B cell (primary cell): ENCODE results near the gene GALNT18. TPM values are rescaled to one million over a fixed set of nuclear protein-coding genes. Genes with fewer than 3 reads are reported as not detected.

Source experiments
- ATAC-seq: fragments of 200-7000 bp; cut with Tn5 transposase; one replicate; pipeline ENCODE4 v1.10.0; 2021; ENCODE audit warnings: low read depth, mild to moderate bottlenecking, moderate number of reproducible peaks, moderate library complexity
- CTCF ChIA-PET: fragments of 350-600 bp; sonication (Branson Sonifier 250); formaldehyde crosslinking; loops from one replicate; lab custom pipeline; 2021; ENCODE audit warnings: antibody characterized with exemption, inconsistent platforms; lab: Charles Lee
- POLR2A ChIA-PET: fragments of 350-600 bp; sonication (Branson Sonifier 250); formaldehyde crosslinking; loops from one replicate; lab custom pipeline; 2021; ENCODE audit warnings: antibody characterized with exemption; lab: Charles Lee
- DNase-seq: peaks from one replicate; pipeline ENCODE4 v3.0.0; 2013
- H2AFZ ChIP-seq: 2 replicates; pipeline ENCODE4 v1.6.1; 2012; ENCODE audit warnings: mild to moderate bottlenecking, low read depth, low read length; ENCODE audit not compliant: insufficient read depth, poor library complexity, severe bottlenecking
- H3K27ac ChIP-seq, 2 donors: 1 replicate in 1 of 2; 2 replicates in 1 of 2; pipeline ENCODE4 v1.5.1; 2012 to 2013; ENCODE audit warnings: low read length in 2 of 2, mild to moderate bottlenecking in 2 of 2, moderate library complexity in 1 of 2
- H3K27me3 ChIP-seq, 4 experiments: fragments of 200-600 bp in 1 of 4; sonication (generic) in 1 of 4; replicated peaks in 1 of 4; 1 replicate in 2 of 4; 2 replicates in 2 of 4; pipeline versions ENCODE4 v1.6.1 to v1.7.0; 2013 to 2016; ENCODE audit warnings: low read length in 3 of 4, mild to moderate bottlenecking in 2 of 4, mixed read lengths in 1 of 4, moderate library complexity in 1 of 4; ENCODE audit not compliant: insufficient read depth in 4 of 4, control insufficient read depth in 3 of 4; ENCODE audit errors: control extremely low read depth in 1 of 4
- H3K36me3 ChIP-seq, 2 experiments: replicated peaks in 1 of 2; 1 replicate in 1 of 2; 2 replicates in 1 of 2; pipeline versions ENCODE4 v1.6.1 to v1.7.1; 2013; ENCODE audit warnings: low read length in 1 of 2; ENCODE audit not compliant: insufficient read depth in 2 of 2, control insufficient read depth in 1 of 2; ENCODE audit errors: control extremely low read depth in 1 of 2, extremely low read depth in 1 of 2
- H3K4me1 ChIP-seq, 2 donors: fragments of 200-600 bp in 1 of 2; sonication (generic) in 1 of 2; 1 replicate in 1 of 2; 2 replicates in 1 of 2; pipeline versions ENCODE4 v1.5.1 to v1.6.1; 2013 to 2017; ENCODE audit warnings: low read length in 2 of 2; ENCODE audit not compliant: control insufficient read depth in 2 of 2, insufficient read depth in 2 of 2
- H3K4me2 ChIP-seq: replicated peaks from 2 replicates; pipeline ENCODE3; 2012; ENCODE audit warnings: mild to moderate bottlenecking, low read depth, low read length; ENCODE audit not compliant: poor library complexity, severe bottlenecking
- H3K4me3 ChIP-seq, 5 experiments: fragments of 200-600 bp in 1 of 5; sonication (generic) in 1 of 5; 1 replicate in 3 of 5; 2 replicates in 2 of 5; pipeline versions ENCODE4 v1.5.1 to v1.7.0; 2011 to 2016; ENCODE audit warnings: low read length in 4 of 5, mild to moderate bottlenecking in 4 of 5, low read depth in 2 of 5, control low read depth in 1 of 5, moderate library complexity in 1 of 5; ENCODE audit not compliant: insufficient read depth in 1 of 5; ENCODE audit errors: control extremely low read depth in 1 of 5, extremely low read depth in 1 of 5
- H3K79me2 ChIP-seq: fragments of 200-600 bp; sonication (generic); one replicate; pipeline ENCODE4 v1.6.0; 2016; ENCODE audit warnings: low read length; ENCODE audit not compliant: control insufficient read depth, insufficient read depth
- H3K9ac ChIP-seq: fragments of 200-600 bp; sonication (generic); 2 replicates; pipeline ENCODE4 v1.6.1; 2017; ENCODE audit warnings: mild to moderate bottlenecking, low read length, moderate library complexity
- H3K9me3 ChIP-seq, 3 donors: one replicate each; pipeline versions ENCODE4 v1.6.1 to v1.7.1; 2013; ENCODE audit warnings: low read length in 2 of 3; ENCODE audit not compliant: control insufficient read depth in 2 of 3, insufficient read depth in 1 of 3; ENCODE audit errors: control extremely low read depth in 1 of 3
- H4K20me1 ChIP-seq: 2 replicates; pipeline ENCODE4 v1.6.0; 2012; ENCODE audit warnings: mild to moderate bottlenecking, low read length; ENCODE audit not compliant: insufficient read depth, control insufficient read depth, poor library complexity, severe bottlenecking
- H3K27ac Mint-ChIP-seq: one replicate; pipeline ENCODE4 v1.8.0; 2021; ENCODE audit warnings: mixed read lengths
- H3K27me3 Mint-ChIP-seq: one replicate; pipeline ENCODE4 v1.8.0; 2021; ENCODE audit warnings: mixed read lengths
- H3K4me1 Mint-ChIP-seq: one replicate; pipeline ENCODE4 v1.8.0; 2021; ENCODE audit warnings: mixed read lengths
- H3K4me3 Mint-ChIP-seq: one replicate; pipeline ENCODE4 v1.8.0; 2021; ENCODE audit warnings: mixed read lengths
- H3K9me3 Mint-ChIP-seq: one replicate; pipeline ENCODE4 v1.8.0; 2022; ENCODE audit warnings: mixed read lengths; ENCODE audit not compliant: insufficient read depth
- CTCF ChIP-seq: fragments of 200-600 bp; IDR thresholded peaks from one replicate; pipeline ENCODE4 v1.8.0; 2022; ENCODE audit warnings: antibody characterized with exemption, mild to moderate bottlenecking
- EZH2 ChIP-seq: IDR thresholded peaks from 2 replicates; pipeline ENCODE4 v1.6.1; 2012; ENCODE audit warnings: borderline replicate concordance, low read depth, mild to moderate bottlenecking, moderate library complexity, low read length; ENCODE audit not compliant: insufficient read depth, poor library complexity, severe bottlenecking
- WGBS: methylation state at CpG from one replicate; pipeline ENCODE4 v1.1.5; 2013; ENCODE audit warnings: missing lambda C conversion rate; ENCODE audit not compliant: insufficient coverage; 5-methylcytosine and 5-hydroxymethylcytosine counted together
- intact Hi-C: fragments of 100-400 bp; cut with micrococcal nuclease; formaldehyde crosslinking; loops from one replicate; pipeline ENCODE4 v1.10.0; 2022
- polyA plus RNA-seq: library from polyadenylated mRNA; depleted of rRNA; stranded (reverse); fragments of >200 nt; gene quantifications from 2 replicates; pipeline ENCODE4 v1.2.3, GENCODE V29; 2012
- total RNA-seq, 2 donors: library from RNA; stranded (reverse); fragments of 120-200 nt in 1 of 2; gene quantifications; 1 replicate in 1 of 2; 2 replicates in 1 of 2; pipeline versions ENCODE4 v1.2.3 to v1.2.4, GENCODE V29; 2013 to 2022

GALNT18 gene
- total and polyA plus RNA-seq, 2 donors (not counting 1 experiment from before 2014, with no cell fraction given): not detected

- Mint-ChIP-seq H3K4me1 (no peaks in the 10 kb centered on the region), H3K27me3 (peaks cover 4% of the 10 kb centered on the region), H3K27ac (no peak overlapping the region), H3K9me3 (no peaks in the 10 kb centered on the region), H3K4me3 (no peak overlapping the region)
- Histone ChIP-seq H3K9ac (no peak overlapping the region), H3K27me3 (no peaks in the 10 kb centered on the region), H3K79me2 (no peaks in the 10 kb centered on the region), H3K4me3 (no peak overlapping the region), H3K4me2 (no peak overlapping the region), H3K27ac (no peak overlapping the region), H4K20me1 (no peaks in the 10 kb centered on the region), H3K36me3 (no peaks in the 10 kb centered on the region), H2AFZ (no peak overlapping the region), H3K4me1 (no peaks in the 10 kb centered on the region), H3K9me3 (no peaks in the 10 kb centered on the region)
- DNase-seq (no peak), ATAC-seq (no peak)
- POLR2A ChIA-PET: no interaction called here
- TF ChIP-seq EZH2 (no peak), CTCF (no peak)
- intact Hi-C loops: no loop called here
- CTCF ChIA-PET: no interaction called here
- 93% methylated on average over 11 of the region's 20 CpGs for WGBS
Observed at GRCh38 chr11:11403763-11404725, 217.8 kb downstream of the GALNT18 start.

- no CpG with 5 or more reads among the region's 3 CpGs for WGBS
- H3K27ac ChIP-seq: no peak overlapping the region
- H3K4me1 ChIP-seq: no peaks in the 10 kb centered on the region
- H3K4me2 ChIP-seq: no peak overlapping the region
- H2AFZ ChIP-seq: no peak overlapping the region
- H3K36me3 ChIP-seq: no peaks in the 10 kb centered on the region
- Mint-ChIP-seq H3K27ac (no peak overlapping the region), H3K27me3 (peaks cover 4% of the 10 kb centered on the region), H3K4me3 (no peak overlapping the region), H3K9me3 (no peaks in the 10 kb centered on the region), H3K4me1 (no peaks in the 10 kb centered on the region)
- no peak overlapping the region for H3K4me3 ChIP-seq
- ATAC-seq (no peak), DNase-seq (no peak)
- no peaks in the 10 kb centered on the region for H3K27me3 ChIP-seq
- CTCF ChIA-PET: no interaction called here
- no peaks in the 10 kb centered on the region for H4K20me1 ChIP-seq
- TF ChIP-seq CTCF (no peak), EZH2 (no peak)
- no peak overlapping the region for H3K9ac ChIP-seq
- H3K79me2 ChIP-seq: no peaks in the 10 kb centered on the region
- intact Hi-C loops: no loop called here
- POLR2A ChIA-PET: no interaction called here
- H3K9me3 ChIP-seq: no peaks in the 10 kb centered on the region
Observed at GRCh38 chr11:11401960-11402535, 219.8 kb downstream of the GALNT18 start.
